GM19452 (cell line): Measurements from ENCODE around the gene HAUS8.
A peak's percentile ranks its signal among the peaks of the same experiment; 100 is the strongest.
"Not testable (repeated sequence)": the region's sequence is repeated elsewhere in the genome, so short reads cannot be mapped to it uniquely, and the experiment has no call there.

Experiments
- ATAC-seq: cut with Tn5 transposase; IDR thresholded peaks from one replicate; pipeline ENCODE4 v1.9.1; 2021; ENCODE audit not compliant: unreplicated experiment

Gene HAUS8, protein sequence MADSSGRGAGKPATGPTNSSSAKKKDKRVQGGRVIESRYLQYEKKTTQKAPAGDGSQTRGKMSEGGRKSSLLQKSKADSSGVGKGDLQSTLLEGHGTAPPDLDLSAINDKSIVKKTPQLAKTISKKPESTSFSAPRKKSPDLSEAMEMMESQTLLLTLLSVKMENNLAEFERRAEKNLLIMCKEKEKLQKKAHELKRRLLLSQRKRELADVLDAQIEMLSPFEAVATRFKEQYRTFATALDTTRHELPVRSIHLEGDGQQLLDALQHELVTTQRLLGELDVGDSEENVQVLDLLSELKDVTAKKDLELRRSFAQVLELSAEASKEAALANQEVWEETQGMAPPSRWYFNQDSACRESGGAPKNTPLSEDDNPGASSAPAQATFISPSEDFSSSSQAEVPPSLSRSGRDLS

DNA sequence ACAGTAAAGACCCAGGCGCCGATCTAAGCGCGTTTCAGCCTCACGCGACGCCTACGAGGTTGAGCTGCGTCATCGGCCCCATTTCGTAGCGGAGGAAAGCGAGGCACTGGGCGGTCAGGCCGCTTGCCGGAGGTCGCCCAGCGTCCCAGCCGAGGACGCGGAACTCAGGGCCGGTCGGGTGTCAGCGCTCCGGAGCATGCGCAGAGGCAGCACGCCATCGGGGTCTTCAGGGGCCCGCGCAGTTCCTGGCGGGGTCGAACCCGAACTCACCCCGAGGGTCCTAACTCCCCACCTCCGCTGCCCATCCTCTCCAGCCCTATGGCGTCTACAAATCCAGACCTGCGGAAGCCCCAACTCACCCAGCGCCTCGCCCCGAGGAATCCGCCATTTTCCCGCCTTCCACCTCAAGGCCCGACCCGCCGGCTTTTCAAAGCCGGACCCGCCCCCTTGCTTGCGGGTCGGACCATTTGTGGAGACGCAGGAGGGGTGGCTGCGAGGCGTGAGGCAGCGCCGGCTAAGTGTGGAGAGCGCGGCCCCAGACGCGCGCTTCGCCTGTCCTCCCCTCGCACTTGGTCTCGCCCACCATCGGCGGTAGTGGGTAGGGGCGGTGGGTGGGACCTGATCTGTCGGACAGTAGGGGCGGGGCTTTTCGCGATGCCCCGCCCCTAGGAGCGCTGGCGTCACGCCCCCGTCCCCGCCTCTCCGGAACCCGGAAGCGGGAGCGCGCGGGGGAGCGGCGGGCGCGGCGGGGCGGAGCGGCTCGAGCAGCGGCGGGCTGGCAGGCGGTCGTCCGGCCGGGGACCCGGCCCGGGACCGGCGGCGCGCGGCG lies at the start of gene HAUS8, which contains the start of gene MYO9B:
Gene HAUS8 (minus strand): TSS at position 418 of the 829 bp plus-strand sequence. CDS start 30 bp downstream, at position 388.
Gene MYO9B (plus strand): TSS at position 743 of the 829 bp plus-strand sequence. CDS start 25,941 bp downstream, outside the sequence.
- peak; percentile 71 for ATAC-seq

DNA sequence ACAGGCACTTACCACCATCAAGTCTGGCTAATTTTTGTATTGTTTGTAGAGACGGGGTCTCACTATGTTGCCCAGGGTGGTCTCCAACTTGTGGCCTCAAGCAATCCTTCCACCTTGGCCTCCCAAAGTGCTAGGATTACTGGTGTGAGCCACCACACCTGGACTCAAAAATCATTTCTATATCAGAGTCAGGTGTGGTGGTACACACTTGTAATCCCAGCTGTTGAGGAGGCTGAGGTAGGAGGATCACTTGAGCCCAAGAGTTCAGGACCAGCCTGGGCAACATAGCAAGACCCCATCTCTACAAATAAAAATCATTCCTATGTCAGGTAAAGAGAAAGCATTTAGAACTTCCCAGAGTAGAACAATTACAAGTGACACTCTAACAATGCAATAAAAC lies 48.8 kb upstream of the HAUS8 start:
- ATAC-seq, result no peak

DNA sequence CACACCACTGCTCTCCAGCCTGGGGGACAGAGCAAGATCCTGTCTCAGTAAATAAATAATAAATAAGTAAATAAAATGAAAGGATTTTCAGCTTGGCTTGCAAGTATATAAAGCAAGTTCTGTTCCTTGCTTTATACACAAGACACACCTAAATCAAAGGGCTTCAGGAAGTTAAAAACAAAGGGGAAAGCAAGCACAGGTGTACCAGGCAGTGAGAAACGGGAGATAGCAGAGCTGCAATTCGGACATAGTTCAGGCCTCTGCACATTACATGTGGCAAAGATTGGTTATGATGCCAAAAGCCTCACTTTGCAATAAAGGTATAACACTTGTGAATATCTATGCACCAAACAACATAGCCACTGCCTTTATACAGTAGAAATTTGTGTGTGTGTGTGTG lies 47.8 kb upstream of the HAUS8 start:
- no peak for ATAC-seq

DNA sequence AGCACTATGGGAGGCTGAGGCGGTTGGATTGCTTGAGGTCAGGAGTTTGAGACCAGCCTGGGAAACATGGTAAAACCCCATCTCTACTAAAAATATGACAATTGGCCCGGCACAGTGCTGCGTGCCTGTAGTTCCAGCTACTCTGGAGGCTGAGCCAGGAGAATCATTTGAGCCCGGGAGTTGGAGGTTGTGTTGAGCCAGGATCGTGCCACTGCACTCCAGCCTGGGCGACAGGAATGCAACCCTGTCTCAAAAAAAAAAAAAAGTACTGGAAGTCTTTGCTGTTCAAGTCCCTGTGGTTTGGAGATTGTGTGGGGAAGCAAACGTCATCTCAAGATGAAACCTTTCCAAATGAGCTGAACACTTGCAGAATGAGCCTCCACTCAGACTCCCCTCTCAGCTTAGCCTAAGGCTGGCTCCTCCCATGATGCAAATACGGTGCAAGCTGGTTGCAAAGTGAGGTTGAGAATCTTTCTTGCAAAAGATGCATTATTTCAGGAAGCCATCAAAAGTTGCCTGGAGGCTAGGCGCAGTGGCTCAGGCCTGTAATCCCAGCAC lies 46.6 kb upstream of the HAUS8 start:
- no peak for ATAC-seq

DNA sequence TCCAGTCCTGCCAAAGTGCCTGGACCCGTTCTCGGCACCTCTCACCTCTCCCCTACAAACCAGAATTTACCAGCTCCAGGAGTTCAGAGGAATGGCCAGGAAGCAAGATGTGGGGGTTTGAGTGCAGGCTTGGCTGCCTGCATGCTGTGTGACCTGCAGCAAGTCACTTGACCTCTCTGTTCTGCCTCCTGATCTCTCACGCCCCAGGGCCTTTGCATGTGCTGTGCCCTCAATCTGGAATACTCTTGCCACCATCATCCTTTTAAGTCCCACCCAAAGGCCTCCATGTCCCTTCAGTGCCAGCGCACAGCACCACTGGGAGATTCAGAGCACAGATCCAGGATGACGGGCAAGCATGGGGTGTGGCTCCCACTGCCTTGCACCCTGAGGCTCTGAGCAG lies 43.7 kb upstream of the HAUS8 start:
- ATAC-seq, result no peak

DNA sequence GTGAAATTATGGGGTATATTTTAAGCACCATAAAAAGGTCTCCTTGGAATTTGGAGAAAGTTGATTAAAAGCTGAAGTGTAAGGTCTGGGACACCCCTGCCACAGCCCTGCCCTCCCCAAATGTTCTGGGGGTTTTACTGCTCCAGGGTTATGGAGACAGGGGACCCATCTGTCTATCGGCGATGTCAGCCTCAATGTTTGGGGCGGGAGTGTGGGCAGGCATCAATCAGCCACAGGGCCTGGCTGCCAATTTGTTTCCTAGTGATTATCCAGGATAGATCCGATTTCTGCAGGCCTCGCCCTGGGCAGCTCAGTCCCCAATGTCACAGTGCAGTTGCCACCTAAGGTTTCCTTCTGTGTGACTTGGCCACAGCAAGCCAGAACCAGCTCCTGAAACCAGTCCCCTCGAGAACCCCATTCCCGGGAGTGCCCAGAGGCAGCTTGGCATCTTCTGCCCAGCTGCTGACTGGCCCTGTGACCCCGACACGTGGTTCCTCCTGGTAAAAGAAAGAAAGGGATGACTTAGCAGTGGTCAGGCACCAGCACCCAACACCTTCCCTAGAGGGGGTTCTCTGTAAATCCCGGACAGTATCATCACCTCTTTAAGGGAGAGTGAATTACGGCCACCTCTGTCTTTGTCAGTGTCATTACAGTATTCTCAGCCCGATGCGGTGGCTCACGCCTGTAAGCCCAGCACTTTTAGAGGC lies 41.9 kb upstream of the HAUS8 start:
- no peak for ATAC-seq

DNA sequence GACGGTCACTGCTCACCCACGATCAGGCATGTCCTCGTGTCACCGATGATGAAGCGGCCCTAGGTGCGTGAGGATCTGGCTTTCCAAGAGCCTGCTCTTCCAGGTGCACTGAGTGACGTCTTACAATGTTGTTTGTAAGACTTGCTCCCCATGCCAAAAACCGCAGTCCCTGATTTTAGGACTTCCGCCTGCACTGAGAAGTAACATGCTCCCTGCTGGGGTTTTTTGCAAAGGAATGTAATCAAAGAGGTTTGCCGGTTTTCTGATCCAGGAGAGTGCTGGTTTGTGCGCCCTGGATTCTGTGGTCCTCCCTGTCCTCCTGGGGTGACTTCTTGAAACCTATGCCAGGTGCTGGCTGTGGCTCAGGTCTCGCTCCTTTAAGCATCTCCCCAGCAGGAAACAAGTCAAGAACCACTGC lies 39.2 kb upstream of the HAUS8 start:
- ATAC-seq, result no peak

DNA sequence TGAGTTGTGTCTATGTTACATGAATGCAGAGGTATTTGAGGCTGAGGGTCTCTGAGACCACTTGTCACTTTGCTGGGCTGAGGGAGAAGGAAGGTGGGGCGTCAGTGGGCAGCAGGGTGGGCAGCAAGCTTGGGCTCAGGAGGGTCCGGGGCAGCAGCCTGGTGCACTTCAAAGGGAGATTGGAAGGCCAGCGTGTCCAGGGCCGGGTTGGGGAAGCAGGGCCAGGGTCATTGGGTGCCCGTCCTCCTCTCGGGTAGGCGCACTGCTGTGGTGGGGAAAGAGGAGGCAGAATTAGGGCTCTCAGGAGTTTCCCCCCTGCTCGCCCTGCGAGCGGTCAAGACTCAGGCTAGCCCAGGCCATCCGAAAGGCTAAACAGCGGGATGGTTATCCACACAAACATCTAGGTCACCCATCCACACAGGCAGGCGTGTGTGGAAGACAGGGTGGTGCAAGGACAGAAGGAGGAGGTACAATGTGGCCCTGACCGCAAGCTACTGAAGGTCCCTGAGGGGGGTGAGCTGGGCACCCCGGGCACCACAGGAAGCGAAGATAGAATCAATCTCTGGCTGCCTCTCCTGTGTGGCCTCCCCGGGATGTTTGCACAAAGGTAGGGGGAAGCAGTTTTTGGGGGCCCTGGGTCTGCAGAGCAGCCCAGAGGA lies 38.0 kb upstream of the HAUS8 start:
- no peak for ATAC-seq

DNA sequence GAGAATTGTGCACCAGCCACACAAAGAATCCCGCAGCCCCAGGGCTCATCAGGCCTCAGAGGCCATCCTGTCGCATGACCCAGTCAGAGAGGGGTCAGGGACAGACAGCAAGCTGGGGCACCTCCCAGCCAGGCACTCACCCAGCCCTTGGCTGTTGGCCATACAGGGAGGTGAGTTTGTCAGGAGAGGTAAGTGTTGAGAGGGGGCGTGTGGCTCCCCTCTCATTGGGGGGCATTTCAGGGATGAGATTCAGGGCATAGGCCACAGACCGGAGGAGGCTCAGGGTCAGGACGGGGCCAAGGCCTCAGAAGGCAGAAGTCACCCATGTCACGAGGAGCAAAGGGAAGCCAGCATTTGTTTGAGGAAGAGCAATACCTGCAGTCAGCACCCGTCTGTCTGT lies 37.4 kb upstream of the HAUS8 start:
- no peak for ATAC-seq

DNA sequence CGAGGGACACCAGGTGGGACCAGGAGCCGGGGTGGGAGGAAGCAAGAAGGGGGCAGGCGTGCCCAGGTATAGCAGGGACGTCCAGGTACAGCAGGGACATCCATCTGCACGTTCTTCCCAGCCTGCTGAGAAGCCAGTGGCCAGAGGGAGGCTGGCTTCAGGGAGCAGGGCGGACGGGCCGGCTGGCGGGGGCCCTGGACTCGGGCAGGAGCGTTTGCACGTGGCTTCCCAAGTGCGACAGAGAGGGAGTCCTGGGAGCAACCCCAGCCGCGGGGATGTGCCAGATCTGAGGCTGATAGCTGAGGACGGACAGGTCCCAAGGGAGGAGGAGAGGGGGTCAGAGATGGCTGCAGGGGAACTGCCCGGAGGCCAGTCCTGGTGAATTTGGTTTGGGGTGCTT lies 37.0 kb upstream of the HAUS8 start:
- no peak for ATAC-seq

DNA sequence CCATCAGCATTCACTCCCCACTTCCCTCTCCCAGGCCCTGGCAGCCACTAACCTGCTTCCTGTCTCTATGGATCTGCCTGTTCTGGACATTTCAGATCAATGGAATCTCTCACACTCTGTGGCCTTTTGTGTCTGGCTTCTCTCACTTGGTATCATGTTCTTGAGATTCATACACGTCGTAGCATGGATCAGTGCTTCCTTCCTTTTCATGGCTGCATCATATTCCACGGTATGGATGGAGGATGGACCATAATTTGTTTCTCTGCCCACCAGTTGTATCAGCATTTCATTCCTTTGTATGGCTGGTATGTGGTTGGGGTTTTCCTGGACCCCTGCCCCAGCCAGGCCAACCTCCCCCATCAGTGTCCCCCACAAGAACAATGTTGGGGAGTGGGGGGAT lies 36.5 kb upstream of the HAUS8 start:
- no peak for ATAC-seq

DNA sequence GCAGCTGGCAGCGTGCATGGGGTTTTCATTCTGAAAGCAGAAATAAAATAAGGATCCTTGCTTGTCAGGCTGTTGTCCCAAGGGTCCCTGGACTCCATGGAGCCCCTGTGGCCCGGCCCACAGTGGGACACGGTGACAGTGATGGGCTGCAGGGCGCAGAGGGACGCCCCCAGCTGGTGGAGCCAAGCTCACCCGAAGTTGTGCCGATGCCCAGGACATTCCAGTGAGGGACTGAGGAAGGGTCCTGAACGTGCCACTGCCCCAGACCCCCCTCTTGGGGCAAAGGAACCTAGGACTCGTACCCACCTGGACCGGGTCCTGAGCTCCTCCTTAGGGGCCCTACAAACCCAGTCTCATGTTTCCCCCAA lies 35.3 kb upstream of the HAUS8 start:
- ATAC-seq, result no peak

DNA sequence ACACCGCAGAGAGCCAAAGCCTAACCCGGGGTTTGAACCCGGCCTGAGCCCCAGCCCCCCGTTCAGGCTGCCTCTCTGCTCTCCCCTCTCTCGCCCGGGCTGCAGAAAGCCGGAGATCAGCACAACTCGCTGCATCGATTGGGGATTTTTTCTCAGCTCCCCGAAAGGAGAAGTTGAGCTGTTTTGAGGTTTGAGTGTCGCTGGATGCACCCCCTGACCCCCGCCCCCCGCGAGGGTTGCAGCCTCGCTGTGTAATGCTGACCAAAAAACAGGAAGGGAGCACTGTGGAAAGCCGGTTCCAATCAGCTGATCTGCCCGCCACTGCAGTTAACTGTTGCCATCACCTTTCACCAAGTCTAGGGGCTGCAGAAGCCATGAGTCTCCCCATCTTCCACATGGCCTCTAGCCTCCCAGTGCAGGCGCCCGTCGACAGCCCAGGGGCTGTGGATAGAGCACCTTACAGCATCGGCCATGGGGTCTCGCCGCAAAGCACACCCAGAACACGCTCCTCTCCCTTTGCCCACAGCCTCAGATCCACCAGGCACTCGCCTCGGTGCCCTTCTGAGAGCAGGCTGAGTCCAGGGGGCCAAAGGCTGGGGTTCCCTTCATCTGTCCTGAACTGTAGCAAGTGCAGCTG lies 34.8 kb upstream of the HAUS8 start:
- ATAC-seq, result peak; percentile 41

DNA sequence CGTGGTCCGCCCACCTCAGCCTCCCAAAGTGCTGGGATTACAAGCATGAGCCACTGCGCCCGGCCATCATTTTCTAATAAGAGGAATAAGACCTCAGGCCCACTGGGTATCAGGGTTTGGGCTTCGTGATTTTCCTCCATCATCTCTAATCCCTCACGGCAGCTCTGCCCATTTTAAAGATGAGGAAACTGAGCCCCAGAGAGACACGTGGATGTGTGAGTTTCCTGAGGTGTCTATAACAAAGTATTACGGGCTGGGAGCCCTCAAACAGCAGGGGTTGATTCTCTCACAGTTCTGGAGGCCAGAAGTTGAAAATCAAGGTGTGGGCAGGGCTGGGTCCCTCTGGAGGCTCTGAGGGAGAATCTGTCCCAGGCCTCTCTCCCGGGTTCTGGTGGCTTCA lies 34.0 kb upstream of the HAUS8 start:
- no peak for ATAC-seq

DNA sequence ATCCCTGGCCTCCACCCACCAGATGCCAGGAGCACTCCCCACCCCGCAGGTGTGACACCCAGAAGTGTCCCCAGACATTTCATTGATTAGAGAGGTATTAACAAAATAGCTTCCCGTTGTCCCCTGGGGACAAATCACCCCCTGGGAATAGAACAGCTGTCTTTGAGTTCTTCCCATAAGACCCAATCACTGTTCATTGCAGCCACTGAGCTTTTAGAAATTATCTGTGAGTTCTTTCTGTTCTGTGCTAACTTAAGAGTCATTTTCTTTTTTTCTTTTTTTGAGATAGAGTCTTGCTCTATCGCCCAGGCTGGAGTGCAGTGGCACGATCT lies 33.2 kb upstream of the HAUS8 start:
- no peak for ATAC-seq

DNA sequence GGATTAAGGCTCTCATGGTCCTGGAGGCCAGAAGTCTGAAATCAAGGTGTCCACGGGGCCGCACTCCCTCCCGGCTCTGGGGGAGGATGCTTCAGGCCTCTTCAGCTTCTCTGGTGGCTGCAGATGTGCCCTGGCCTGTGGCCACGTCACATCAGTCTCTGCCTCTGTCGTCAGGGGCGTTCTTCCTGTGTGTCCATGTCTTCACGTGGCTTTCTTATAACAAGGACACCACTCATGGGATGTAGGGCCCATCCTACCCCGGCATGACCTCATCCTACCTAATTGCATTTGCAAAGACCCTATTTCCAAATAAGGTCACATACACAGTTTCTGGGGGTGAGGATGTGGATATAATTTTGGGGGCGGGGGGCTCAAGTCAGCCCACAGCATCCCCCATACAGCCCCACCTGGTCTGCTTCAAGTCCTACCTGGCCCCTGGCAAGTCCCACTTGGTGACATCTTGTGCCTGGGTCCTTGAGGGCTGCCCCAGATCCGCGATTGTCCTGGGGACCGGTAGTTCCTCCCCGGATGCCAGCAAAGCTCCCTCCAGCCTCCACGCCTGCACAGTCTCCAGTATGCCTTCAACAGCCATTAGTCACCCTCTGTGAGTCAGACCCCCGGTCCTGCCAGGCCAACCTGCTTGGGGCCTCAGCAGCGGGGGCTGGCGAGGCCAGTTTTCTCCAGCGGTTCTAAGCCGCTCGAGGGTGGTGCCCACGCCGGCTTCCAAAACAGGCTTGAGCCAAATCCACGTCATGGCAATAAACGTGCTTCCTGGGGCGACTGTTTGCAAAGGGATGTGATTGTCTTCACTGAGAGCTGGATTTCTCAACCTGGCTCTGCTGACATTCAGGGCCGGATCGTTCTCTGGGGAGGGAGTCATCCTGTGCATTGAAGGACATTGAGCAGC lies 32.5 kb upstream of the HAUS8 start:
- ATAC-seq, result no peak

DNA sequence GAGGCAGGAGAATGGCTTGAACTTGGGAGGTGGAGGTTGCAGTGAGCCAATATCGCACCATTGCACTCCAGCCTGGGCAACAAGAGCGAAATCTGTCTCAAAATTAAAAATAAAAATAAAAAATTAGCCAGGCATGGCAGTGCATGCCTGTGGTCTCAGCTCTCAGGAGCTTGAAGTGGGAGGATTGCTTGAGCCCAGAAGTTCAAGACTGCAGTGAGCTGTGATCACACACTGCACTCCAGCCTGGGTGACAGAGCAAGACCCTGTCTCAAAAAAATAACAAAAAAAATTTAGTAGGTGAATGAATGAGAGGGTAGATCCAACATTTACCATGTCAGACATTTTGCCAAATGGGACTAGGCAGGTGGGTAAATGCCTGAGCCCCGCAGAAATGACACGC lies 31.7 kb upstream of the HAUS8 start:
- not testable (repeated sequence) for ATAC-seq

DNA sequence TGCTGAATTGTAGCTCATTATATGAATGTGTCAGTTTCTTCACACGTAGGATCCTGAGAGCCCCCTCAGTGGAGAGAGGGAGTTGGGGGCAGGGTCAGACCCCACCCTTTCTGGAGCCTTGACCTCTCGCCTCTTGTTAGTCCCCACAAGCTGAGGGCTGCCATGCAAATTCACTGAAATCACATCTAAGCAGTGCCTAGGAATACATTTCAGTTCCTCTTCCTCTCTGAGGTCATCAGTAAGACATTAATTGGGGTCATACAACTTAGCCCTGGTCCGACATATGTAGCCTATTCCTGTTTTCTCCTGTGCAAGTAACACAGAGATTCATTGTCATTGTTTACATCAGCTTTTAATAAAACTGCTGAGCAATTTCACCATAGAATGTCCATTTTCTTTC lies 30.3 kb upstream of the HAUS8 start:
- no peak for ATAC-seq

DNA sequence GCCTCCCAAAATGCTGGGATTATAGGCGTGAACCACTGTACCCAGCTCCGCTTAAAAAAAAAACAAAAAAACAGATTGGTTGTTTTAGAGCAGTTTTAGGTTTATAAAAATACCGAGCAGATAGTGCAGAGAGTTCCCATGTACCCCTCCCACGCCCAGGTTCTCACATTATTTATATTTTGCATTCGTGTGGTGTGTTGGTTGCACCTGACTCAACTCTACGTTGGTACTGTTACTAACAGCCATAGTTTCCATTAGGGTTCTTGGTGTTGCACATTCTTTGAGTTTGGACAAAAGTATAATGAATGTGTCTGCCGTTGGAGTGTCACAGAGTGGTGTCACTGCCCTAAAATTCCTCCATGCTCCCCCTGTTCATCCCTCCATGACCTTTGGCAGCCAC lies 29.4 kb upstream of the HAUS8 start:
- ATAC-seq, result no peak
